Fibroblast of skin of right quadriceps (primary cell): Measurements from ENCODE around the gene COL19A1.
"Not testable (repeated sequence)": the region's sequence is repeated elsewhere in the genome, so short reads cannot be mapped to it uniquely, and the experiment has no call there.

Experiments used
- DNase-seq: peaks from one replicate; pipeline ENCODE4 v3.0.0-alpha.2; 2013

COL19A1 gene

GRCh38 chr6:69901361-69901760 lies 35.0 kb downstream of the COL19A1 start:
- DNase-seq = no peak

DNA sequence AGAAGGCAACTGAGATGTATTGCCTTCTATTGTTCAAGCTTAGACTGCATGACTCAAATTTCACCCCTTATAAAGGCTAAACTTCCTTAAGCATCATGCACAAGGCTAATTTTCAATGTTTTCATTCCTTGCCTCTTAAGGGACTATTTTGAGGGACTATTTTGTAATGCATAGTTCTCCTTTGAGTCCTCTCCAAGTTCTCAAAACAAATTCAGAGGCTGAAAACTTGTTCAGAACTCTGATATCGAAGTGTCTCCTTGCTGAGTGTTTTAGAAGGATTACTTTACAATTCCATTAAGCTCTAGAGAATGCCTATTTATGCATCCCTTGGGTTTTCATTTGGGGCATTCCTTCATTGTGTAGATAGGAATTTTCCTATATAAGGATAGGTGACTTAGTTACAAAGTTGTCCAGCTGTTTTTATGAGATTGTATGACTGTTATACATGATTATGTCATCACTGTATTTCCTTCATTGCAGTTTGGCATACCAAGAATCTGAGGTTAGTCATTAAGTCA lies 41.7 kb downstream of the COL19A1 start:
- DNase-seq = peak; percentile 74

DNA sequence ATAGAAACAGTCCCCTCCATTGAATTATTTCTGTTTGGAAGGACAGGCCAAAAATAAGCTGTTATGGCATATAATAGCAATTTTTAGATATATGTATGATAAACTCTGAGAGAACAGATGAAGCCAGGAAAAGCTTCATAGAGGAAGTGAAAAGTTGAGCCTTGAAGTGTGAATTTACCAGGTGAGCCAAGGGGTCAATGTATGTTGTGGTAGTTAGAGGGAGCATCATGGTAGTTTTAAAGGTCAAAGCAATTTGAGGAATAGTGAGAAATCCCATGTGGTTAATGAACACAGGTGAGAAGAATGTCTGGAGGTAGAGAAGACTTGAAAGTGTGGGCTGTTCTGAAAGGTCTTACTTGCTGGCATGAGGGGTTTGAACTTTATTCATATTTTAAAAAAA lies 47.0 kb downstream of the COL19A1 start:
- DNase-seq = no peak

DNA sequence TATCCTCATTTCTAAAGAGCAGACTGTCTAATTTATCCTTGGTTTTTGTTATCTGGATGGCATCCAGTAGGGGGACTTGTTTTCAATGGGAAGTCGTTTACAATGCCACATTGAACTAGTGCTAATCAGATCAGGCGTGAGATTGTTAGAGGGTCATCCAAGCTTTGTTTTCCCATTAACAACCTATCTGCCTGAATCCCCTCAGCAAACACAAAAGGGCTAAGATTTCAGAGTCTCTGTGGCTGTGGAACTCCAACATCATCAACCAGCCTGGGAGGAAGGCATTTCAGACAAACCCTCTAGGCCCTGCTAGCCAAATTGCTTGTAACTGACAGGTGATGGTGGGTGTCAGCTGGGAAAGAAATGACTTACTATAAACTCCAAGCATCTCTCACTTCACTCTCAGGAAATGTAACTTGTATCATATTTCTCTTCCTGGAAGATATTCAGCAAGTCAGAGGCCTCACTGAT lies 47.7 kb downstream of the COL19A1 start:
- no peak for DNase-seq

DNA sequence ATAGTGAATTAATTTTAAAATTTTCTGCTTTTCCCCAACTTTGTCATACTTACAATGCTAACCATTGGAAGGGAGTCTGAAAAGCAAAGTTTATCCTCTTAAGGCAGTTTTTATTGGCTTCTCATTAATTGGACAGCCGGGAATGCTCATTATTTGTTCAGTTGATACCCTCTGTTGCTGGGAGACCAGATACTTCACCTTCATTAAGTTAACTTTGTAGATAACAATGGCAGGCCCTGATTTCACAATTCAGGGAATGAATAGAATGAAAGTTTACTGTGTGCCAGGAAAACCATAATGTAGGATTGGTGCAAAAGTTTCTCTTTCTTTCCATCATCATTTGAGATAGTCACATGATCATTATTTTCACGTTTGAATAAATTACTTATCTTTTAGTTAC lies 49.0 kb downstream of the COL19A1 start:
- no peak for DNase-seq

GRCh38 chr6:69917834-69918233 lies 51.5 kb downstream of the COL19A1 start:
- peak; percentile 86 for DNase-seq

DNA sequence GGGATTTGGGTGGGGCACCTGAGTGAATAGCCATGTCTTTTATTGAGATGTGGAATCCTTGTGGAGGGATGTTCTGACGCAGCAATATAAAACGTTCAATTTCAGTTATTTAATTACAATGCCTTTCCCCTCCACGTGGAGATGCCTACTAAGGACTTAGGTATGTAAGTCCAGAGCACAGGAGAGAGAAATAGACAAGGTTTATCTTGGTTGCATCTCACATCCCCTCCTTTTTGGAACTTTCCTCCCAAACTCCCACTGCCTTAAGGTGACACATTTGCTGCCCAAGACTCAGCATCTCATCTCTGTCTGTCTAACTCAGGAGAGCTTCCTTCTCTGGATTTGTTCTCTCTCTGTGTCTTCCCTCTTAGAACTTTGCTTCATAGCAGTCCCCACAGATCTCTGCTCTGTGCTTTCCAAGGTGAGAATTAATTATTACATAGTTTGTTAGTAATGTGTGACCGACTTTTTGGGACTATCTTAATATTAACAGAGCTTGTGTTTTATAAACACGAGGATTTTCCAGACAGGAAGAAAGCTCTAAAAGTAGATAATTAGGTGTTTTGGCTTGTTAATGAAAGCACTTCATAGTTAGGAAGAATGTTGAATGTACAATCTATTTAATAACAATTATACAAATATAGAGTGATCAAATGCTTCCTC lies 52.6 kb downstream of the COL19A1 start:
- DNase-seq = no peak

DNA sequence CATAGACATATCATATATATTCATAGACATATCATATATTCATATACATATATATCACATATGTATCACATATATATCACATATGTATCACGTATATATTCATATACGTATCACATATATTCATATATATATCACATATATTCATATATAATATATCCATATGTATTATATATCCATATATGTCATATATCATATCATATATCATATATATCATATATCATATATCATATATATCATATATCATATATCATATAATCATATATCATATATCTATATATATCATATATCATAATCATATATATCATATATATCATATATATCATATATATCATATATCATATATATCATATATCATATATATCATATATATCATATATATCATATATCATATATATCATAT lies 54.7 kb downstream of the COL19A1 start:
- not testable (repeated sequence) for DNase-seq

DNA sequence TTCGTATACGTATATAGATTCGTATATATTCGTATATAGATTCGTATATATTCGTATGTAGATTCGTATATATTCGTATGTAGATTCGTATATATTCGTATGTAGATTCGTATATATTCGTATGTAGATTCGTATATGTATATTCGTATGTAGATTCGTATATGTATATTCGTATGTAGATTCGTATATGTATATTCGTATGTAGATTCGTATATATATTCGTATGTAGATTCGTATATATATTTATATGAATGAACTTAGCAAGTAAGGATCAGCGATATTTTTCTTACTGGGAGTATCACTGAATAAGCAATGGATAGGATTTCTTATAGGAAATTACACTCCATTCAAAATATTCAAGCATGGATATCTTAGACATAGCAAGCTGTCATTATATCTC lies 55.3 kb downstream of the COL19A1 start:
- not testable (repeated sequence) for DNase-seq

DNA sequence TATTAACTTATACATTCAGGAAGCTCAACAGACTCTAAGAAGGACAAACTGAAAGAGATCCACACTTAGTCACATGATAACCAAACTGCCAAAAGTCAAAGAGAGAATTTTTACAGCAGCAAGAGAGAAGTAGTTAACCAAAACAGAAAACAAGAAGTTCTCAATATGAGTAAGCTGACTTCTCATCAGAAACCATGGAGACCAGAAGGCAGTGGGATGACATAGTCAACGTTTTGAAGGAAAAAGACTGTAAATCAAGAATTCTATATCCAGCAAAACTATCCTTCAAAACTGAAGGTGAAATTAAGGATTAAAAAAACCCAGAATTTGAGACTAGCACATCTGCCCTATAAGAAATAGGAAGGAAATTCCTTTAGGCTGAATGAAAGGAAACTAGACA lies 60.4 kb downstream of the COL19A1 start:
- DNase-seq = no peak

- DNase-seq = no peak
These were observed 66.9 kb downstream of the COL19A1 start for GRCh38 chr6:69933239-69933638.

DNA sequence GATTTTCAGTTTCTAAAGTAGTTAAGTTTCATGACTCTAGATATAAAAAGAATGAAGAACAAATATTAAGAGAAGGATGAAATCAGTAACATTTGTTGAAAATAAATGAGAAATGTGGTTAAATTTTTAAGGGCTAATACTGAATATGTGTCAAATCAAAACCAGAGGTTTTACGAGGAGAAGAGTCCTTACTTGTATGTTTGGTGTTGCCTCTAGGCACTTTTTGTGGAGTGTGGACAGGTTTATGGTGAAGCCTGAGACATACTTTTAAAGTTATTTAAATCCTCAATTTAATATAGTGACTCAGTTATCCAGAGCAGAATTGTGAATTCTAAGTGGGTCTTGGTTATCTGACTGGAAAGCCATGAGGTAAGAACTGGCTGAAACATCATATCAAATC lies 68.7 kb downstream of the COL19A1 start:
- no peak for DNase-seq

DNA sequence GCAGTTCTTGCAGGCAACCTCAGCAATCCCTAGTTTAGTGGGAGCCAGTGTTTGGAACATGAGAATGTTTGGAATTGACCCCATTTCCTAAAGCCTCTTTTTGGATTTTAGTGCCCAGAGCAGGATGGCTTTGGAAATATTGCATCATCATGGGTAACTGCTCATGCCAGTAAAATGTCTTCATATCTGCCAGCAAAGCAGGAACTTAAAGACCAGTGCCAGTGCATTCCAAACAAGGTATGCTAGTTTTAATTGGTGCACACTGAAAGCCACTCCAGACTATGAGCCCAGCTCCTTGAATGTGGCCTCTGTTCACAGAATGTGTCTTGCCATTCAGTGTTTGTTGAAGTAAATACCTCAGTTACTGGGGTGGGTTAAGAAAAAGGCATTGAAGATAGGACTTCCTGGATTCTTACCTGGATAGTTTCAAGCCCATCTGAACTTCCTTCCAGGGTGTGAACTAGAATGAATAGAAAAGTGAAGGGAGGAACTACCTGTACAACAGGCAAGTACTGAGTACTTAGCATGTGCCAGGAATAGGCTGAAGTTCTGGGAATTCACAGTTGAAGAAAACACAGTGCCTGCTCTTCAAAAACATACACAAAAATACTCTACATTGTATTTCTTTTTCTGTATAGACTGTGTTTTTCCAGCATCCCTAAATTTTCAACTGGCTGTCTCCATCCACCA lies 70.5 kb downstream of the COL19A1 start:
- peak; percentile 24 for DNase-seq

GRCh38 chr6:69937402-69938136 lies 71.2 kb downstream of the COL19A1 start:
- no peak for DNase-seq

DNA sequence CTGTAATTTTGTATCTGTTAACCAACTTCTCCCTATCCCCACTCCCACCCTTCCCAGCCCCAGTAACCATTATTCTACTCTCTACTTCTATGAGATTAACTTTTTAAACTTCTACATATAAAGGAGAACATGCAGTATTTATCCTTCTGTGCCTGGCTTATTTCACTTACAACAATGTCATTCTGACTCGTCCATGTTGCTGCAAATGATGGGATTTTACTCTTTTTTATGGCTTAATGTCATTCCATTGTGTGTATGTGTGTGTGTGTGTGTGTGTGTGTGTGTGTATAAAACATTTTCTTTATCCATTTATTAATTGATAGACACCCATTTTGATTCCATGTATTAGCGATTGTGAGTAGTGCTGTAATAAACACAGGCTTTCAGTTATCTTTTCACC lies 76.1 kb downstream of the COL19A1 start:
- DNase-seq = no peak

DNA sequence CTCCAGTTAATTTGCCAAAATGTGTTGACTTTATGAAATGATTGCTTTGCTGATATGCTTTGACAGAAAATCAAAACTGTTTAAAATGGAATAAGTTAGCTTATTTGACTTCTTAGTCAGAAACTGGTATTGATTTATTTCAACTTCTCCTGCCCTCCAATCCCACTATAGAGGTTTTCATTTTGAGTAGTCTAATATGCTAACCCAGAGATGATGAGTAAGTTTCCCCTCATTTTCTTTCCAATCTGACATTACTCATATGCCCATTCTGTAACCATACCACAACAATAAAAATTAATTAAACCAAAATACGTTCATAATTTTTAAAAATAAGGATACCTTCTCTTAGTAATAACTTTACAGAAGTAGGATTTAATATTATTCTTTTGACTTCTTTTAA lies 78.8 kb downstream of the COL19A1 start:
- no peak for DNase-seq

DNA sequence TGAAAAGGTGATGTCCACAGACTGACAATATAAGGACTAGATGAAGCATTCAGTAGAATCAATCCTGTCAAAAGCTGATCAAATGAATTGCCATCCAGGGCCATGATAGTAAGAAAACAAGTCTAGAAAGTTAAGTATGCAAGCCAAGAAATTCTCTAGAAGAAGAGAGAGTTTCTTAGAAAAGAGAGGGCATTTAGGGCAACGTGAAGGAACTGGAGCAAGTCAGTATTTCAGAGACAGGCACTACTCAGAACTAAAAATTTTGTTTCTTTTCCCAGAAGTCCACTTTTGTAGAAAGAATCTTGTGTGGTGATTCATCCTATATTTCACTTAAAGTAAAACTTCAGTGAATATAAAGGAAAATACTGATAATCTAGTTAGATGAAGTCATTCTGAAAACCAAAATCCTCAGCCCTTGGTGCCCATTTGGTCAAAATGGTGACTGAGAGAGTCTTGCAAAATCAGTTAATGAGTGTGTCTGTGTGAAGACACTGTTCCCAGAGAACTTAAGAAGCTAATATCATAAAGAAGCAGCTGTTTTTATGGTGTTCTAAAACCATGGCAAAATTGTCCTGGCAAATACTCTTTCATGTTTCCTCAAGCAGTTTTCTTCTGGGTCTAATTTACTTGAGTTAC lies 82.2 kb downstream of the COL19A1 start:
- DNase-seq = no peak

DNA sequence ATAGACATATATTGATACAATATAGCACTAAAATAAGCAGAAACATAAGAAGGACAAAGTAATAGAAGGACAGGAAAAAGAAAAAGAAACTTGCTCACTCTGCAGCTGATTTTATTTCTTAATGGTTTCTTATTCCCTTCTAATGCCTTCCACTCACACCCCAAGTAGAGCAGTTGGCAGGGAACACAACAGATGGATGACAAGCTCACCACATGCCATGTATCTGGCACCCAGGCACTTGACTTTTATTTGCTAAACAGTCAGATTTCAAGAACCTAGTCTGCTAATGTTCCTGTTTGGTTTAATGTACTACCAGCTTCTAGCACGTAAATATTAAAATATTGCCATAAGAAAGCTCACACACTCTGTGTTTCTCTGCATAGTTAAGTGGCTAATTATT lies 87.1 kb downstream of the COL19A1 start:
- no peak for DNase-seq

GRCh38 chr6:69954733-69955132 lies 88.4 kb downstream of the COL19A1 start:
- no peak for DNase-seq

GRCh38 chr6:69957985-69958559 lies 91.7 kb downstream of the COL19A1 start:
- DNase-seq = no peak

DNA sequence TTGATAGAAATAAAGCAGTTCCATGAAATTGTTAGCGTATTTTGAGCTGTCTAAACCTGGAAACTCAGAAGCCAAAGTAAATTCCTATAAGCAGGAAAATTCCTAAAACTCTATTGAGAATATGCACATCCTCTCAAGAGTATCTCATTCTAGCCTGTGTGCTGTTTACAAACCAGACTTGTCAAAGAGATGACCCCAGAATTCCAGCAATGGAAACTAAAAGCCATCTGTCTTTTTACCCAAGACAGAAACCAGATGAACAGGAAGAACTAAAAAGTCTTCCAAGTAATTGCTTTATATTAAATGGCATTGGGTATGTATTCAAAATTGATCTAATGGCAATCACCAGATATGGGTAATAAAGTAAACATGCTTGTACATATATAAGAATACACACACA lies 92.6 kb downstream of the COL19A1 start:
- no peak for DNase-seq

GRCh38 chr6:69965974-69966373 lies 99.6 kb downstream of the COL19A1 start:
- not testable (repeated sequence) for DNase-seq

DNA sequence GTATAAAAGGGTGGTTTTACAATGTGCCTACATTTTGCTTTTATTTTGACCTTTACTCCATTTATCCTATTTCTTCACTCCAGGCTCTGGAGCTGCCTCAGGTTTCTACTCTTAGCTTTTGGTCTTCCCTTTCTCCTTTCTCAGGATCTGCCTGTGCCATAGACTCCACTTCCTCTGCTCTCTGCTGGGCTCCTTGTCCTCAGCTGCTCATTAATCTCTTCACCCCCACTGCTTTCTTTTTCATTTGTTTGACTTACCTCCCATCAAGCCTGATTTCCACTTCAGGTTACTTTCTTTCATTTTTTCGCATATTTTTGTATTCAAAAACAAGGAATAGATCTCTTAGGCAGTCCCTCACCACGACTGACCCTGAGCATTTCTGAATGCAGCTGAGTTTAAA lies 106.8 kb downstream of the COL19A1 start:
- no peak for DNase-seq
